ENCODE results near the gene GARIN5A.

Gene GARIN5A

DNA sequence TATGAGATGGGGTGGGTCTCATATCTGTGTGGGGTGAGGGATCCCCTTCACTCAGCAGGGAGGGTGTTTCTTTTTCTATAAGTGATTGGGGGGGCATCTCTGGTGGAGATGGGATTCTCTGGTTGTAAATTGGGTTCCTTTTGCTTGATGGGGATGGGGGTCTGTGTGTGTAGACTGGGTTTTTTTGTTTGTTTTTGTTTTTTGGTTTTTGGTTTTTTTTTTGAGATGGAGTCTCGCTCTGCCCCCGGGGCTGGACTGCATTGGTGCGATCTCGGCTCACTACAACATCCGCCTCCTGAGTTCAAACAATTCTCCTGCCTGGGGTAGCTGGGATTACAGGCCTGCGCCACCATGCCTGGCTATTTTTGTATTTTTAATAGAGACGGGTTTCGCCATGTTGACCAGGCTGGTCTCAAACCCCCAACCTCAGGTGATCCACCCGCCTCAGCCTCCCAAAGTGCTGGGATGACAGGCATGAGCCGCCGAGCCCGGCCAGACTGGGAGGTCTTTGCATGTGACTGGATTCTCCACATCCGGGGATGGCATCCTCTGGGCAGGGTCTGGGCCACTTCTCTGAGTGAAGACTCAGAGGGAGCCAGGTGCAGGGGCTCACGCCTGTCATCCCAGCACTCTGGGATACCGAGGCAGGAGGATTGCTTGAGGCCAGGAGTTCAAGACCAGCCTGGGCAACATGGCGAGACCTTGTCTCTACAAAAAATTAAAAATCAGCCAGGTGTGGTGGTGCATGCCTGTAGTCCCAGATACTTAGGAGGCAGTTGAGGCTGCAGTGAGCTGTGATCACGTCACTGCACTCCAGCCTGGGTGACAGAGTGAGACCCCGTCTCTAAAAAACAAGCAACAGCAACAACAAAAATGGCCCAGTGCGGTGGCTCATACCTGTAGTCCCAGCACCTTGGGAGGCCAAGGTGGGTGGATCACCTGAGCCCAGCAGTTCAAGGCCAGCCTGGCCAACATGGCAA is 43.2 kb downstream of the GARIN5A start:
- DNase-seq (ENCODE audit: low read depth), result no peak

DNA sequence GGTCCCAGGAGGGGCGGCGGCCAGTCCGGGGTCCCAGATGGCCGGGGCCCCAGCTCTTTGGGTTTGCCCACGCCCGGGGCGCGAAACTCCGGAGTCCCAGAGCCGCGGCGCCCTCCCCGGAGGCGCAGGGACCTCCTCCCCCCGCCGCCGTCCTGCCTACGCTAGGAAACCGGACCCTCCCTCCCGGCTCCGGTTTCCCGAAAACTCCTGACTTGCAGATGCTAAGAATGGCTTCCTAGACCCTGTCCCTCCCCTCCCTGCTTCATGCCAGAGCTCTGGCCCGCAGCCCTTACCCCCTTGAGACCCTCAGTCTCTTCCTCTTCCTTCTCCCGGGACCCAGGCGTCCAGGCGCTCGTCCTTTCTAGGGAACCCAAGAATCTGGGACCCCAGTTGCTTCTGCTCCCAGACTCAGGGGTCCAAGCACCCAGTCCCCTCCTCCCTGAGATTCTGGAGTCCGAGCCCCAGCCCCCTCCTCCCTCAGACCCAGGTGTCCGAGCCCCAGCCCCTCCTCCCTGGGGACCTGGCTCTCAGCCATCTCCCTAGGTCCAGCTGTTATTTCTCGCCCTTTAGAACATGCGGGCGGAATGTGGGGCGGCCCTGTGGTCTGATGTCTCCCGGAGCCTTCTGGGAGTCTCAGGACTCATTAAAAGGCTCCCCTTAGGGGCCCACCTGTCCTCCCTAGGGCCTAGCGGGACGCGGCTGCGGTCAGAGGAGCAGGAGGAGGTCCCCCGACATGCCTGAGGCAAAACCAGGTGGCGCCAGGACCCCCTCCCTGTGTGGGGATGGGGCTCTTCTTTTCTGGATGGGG is 44.2 kb downstream of the GARIN5A start, which contains the start of gene MYBPC2:
Gene MYBPC2, plus strand, starts transcription at position 672 of the 808 bp plus-strand sequence. Its CDS starts 62 bp downstream, at position 734.
- DNase-seq (ENCODE audit: low read depth), result no peak

DNA sequence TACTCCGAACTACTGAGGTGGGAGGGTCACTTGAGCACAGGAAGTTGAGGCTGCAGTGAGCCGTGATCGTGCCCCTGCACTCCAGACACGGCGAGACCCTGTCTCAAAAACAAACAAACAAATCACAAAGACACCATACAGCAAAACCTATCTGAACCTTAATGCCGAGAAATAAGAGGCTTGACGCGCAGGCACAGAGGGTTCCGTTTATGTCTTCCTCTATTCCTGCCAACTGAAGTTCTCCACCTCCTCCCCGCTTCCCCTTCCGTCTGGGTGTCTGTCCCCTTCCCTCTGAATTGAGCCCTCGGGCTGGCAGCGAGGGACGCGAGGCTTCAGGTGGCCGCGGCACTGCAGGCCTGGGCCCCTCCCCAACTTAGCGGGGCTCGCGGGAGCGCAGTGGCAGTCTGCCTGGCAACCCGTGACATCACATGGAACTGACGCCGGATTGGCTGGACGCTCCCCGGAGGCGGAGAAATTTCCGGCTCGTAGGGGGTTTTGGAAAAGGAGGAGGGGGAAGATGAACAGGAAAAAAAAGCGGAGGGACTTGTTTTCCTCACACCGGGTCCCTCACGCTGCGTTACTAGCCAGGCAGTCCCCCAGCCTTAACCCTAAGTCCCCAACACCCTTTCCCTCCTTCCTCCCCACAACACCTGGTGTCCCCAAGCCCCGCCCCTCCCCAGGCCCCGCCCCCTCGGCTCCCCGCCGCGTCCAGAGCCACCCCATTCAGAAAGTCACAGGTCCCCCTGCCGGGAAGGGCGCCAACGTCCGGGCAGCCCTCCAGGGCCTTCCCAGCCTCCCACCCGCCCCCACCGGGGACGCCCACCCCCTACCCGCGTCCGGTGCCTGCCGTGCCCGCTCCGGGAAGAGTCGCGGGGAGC is 45.1 kb downstream of the GARIN5A start:
- DNase-seq (ENCODE audit: low read depth), result peak; percentile 90

GRCh38 chr19:50430888-50431342 is 45.7 kb downstream of the GARIN5A start:
- no peak for DNase-seq (ENCODE audit: low read depth)

DNA sequence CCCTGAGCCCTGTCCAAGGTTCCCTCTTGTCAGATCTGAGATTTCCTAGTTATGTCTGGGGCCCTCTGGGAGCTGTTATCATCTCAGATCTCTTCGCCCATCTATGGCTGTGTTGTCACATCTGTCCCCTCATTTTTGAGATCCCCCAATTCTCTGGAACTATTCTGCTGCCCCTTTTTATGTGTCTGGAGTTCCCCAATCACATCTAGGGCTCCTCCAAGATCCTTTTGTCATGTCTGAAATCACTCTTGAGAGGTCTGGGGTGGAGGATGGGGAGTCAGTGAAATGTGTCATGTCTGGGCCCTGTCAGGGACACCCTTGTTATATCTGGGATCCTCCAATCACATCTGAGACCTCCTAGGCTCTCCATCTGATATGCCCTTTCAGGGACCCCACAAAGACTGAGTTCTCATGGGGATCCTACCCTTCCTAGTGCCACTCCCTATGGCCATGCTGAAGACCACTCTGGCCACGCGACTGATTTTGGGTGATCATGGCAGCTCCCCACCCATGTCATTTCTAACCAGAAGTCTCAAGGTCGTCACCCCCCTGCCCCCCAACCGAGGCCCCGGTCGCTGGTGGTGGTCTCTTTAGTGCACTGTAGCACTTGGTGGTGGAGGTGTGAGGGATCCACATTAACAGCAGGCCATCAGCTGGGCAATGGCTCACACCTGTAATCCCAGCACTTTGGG is 47.7 kb downstream of the GARIN5A start:
- DNase-seq (ENCODE audit: low read depth), result no peak

DNA sequence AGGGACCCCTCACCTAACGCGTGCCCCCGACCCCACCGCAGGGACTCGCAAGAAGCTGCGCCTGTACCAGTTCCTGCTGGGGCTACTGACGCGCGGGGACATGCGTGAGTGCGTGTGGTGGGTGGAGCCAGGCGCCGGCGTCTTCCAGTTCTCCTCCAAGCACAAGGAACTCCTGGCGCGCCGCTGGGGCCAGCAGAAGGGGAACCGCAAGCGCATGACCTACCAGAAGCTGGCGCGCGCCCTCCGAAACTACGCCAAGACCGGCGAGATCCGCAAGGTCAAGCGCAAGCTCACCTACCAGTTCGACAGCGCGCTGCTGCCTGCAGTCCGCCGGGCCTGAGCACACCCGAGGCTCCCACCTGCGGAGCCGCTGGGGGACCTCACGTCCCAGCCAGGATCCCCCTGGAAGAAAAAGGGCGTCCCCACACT is 48.6 kb downstream of the GARIN5A start:
- no peak for DNase-seq (ENCODE audit: low read depth)

DNA sequence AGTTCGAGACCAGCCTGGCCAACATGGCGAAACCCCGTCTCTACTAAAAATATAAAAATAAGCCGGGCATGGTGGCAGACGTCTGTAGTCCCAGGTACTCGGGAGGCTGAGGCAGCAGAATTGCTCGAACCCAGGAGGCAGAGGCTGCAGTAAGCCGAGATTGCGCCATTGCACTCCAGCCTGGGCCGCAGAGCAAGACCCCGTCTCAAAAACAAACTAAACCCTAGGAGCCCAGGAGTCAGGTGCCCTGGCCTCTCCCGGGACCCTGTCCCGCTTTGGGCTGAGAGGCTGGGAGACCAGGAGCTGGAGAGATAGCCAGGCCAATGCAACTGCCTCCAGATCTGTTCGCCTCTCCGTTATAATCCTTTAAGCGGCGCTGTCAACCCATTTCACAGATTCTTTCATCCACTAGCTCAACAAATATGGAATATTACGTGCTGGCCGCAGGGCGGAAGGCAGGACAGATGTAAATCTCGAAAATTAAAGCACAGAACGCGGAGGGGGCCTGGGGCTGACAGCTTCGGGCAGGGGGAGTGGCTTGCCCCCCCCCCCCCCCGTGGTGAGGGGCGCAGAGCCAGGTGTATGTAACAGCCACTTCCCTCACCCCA is 49.2 kb downstream of the GARIN5A start:
- DNase-seq (ENCODE audit: low read depth), result no peak

GRCh38 chr19:50425581-50425980 is 51.1 kb downstream of the GARIN5A start:
- no peak for DNase-seq (ENCODE audit: low read depth)

DNA sequence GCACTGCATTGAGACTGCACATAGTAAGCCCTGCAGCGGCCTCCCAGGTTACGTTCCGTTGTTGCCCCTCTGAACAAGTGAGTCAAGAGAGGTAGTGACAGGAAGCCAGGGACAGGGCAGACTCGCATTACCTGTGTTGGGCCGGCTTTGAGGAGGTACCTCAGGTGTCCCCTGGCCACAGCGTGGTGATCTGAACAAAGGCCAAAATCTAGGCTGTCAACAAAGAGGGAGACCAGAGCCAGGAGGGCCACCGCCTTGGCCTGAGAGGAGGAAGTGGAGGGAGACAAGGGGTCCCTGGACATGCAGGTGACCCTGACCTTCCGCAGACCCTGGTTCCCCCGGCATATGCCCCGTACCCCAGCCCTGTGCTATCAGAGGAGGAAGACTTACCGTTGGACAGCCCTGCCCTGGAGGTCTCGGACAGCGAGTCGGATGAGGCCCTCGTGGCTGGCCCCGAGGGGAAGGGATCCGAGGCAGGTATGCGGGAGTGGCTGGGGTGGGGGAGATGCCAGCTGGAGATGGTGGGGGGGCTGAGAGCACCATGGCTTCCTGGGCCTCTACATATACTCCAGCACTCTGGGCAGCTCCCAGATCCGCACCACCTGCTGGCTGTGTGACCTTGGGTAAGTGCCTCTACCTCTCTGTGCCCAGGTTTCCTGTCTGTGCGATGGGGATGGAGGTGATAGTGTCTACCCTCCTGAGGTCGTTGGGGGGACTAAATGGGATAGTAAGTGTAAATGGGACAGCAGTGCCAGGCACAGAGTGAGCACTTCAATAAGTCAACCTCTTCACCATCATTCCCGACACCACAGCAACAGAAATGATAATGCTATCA is 53.2 kb downstream of the GARIN5A start:
- no peak for DNase-seq (ENCODE audit: low read depth)

GRCh38 chr19:50422397-50423278 is 54.0 kb downstream of the GARIN5A start:
- no peak for DNase-seq (ENCODE audit: low read depth)

GRCh38 chr19:50420808-50421207 is 55.8 kb downstream of the GARIN5A start:
- DNase-seq (ENCODE audit: low read depth), result no peak

DNA sequence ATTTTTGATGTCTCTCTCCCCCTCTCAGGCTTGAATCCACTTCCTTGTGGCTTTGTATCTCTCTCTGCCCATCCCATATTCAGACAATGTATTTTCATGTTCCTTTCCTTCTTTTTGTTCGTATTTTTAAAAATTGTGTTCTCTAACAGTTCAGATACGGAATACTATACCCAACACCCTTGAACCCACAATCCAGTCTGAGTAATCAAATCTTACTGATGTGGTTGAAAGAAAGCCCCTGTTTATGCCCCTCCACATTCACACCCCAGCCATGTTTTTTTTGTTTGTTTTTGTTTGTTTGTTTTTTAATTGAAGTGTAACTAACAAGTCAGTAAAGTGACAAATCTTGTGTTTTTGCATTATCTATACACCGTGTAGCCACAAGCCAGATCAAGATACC is 56.5 kb downstream of the GARIN5A start:
- DNase-seq (ENCODE audit: low read depth), result no peak

GRCh38 chr19:50419580-50420035 is 57.0 kb downstream of the GARIN5A start:
- DNase-seq (ENCODE audit: low read depth), result no peak

DNA sequence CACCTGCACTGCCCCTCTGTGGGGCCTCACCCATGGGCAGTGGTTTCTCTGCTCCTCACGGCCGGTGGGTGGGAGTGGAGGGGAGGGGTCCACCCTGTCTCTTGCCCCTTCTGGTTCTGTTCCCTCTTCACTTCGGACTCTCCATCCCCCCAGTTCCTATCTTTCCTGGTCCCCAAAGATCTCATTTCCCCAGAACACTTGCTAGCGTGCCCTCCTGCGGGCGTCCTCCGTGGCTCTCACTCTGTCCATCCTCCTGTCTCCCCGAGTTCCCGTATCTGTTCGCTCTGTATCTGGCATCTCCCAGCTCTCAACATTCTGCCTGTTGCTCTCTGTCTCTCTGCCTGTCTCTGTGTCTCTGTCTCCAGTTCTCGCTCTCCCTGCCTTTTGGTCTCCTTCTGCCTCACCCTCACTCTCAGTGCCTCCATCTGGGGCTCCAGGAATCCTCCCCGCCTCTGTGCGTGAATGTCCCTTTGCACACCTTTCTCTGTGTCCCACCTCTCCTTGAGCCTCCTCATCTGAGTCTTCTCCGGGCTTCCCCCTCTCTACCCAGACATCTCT is 57.5 kb downstream of the GARIN5A start:
- DNase-seq (ENCODE audit: low read depth), result no peak

- no peak for DNase-seq (ENCODE audit: low read depth)
These were observed 58.2 kb downstream of the GARIN5A start, which contains the start of gene SPIB for GRCh38 chr19:50418176-50419021. TSS of gene SPIB (plus strand) at chr19:50418938. CDS start at chr19:50418963, 25 bp downstream.

GRCh38 chr19:50417111-50418081 is 59.3 kb downstream of the GARIN5A start:
- DNase-seq (ENCODE audit: low read depth), result no peak
